GM19372 (cell line): ENCODE measurements around the gene MAP1LC3A.

Experiments used
- ATAC-seq: cut with Tn5 transposase; IDR thresholded peaks from one replicate; pipeline ENCODE4 v1.9.1; 2021; ENCODE audit warnings: mild to moderate bottlenecking, low read depth, moderate library complexity; ENCODE audit not compliant: unreplicated experiment

MAP1LC3A gene

DNA sequence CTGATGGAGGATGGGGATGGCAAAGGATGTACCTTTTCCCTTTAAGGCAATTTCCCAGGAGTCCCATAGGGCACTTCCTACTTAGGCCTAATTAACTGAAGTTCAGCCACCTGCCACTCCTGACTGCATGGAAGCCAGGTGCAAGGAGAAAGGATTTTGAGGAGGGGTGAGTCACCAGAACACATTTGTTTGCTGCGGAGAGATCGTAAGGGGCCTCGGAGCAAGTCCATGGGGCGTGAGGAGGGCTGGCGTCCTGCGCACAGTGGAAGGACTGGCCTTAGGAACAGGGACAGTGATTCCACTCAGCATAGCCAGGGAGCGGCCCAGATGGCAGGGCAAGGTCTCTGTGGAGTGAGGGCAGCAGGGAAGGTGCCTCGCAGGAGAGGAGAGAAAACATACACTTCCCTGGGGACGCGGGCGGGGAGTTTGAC lies 11.8 kb upstream of the MAP1LC3A start:
- ATAC-seq, result no peak

DNA sequence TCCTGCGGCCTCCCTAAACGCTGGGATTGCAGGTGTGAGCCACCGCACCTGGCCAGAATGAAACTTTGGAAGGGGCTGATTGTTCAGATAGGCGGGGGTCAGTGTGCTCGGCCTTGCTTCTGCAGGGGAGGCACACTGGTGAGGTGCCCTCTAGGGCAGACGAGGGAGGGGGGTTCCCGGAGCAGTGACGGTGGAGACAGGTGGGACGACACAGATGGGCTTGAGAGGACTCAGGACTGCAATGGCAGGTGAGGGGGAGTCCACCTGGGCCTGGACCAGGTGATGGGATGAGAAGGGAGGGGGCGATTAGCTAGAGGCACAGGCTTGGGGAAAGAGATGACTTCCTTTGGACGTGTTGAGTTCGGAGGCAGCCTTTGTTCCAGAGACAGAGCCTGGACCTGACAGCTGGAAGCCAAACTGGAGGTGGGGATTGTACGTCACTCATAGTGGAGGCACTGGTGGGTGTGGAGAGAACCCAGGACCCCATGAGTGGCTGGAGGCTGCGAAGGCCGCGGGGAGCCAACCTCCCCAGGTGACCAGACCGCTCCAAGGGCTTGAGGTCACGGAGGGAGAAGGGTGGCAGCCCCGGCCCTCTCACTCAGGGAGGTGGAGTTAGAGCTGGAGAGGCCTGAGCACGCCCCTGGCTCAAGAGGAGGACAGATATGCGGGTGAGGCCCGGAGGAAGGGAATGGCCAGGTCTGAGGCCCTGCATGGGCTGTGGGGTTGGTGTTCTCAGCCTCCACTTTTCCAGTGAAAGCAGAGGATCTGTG lies 10.5 kb upstream of the MAP1LC3A start:
- no peak for ATAC-seq

DNA sequence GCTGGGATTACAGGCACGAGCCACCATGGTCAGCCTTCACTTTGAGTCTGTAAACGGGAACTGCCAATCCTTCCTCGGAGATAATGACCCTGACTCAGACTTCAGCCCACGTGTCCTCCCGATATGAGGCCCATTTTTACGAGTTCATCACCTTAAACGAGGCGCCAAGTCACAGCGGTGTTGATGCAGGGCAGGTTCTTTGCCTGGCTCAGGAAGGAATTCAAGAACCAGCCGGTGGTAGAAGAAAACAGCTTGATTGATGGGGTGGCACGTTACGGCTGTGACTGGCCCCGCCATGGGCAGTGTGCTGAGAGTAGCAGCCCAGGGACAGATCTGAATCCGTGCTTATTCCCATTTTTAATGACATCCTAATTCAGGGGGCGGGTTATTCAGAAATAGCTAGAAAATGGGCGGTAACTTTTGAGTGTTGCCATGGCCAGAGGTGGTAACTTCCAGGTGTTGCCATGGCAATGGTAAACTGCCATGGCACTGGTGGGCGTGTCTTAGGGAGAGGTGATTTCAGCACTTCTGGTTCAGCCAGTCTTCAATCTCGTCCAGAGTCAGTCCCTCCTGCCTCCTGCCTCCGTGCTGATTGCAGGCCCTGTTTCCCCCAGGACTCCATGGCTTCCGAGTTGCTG lies 9.1 kb upstream of the MAP1LC3A start:
- ATAC-seq, result no peak

DNA sequence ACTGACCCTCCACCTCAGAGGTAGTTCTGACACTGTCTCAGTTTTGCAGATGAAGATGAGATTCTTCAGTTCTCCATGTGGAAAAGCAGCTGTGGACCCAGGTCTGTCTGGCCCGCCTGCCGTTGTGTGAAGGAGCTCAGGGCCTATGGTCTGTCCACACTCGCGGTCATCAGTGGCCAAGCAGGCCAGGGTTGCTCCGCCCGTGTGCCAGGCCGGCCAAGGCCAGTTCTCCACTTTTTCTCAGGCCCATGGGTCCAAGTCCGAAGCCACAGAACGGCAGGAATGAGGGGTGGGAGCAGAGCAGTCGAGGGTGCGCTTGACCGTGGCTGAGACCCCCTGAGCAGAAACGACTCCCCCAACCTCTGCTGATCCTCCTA lies 8.6 kb upstream of the MAP1LC3A start:
- ATAC-seq, result no peak

DNA sequence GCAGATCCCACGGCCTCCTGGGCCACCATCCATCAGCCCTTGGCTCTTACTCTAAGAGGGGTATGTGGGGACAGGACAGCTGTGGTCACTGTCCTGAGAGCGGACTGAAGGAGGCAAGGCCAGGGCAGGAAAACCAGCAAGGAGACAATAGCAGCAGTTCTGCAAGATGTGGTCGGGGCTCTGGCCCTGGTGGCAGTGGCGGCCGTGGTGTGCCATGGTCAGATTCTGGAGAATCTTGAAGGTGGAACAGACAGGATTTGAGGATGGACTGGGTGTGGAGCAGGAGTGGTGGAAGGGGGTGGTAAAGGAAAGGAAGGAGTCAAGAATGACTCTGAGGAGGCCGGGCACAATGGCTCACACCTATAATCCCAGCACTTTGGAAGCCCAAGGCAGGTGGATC lies 5.9 kb upstream of the MAP1LC3A start:
- ATAC-seq, result no peak

DNA sequence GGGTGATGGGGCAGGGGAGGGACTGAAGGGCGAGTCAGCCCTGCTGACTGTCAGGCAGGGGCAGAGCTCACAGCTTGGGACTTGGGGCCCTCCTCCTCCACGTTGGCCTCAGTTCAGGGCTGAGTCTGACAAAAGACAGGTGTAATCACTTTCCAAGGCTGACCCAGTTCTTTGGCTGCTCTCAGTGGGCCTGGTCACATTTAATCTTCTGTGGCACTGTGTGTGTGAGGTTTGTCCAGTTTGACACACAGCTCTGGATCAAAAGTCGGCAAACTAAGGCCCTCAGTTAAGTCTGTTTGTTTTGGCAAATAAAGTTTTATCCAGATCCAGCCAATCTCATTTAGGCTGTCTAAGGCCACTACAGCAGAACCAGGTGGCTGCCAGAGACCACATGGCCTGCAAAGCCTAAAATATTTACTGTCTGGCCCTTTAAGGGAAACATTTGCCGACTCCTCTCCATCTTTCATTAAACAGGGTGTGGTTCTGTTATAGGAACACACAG lies 5.1 kb upstream of the MAP1LC3A start:
- ATAC-seq, result no peak

DNA sequence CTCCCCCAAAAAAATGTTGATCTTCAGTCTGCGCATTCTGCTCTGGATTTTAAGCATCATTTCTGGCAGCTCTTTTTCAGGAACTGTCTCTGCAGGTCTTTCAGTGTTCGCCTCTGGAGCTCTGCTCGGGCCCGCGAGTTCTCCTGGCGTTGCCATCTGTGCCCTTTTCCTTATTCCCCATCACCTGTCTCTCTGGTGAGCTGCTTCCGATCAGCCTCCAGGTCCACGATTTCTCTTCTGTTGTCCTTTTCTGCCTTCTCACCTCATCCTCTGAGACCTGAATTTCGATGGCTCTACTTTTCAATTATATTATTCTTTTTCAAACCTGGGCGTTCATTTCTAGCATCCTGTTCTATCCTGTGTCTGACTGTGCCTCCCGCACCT lies 590 bp upstream of the MAP1LC3A start:
- ATAC-seq, result no peak

DNA sequence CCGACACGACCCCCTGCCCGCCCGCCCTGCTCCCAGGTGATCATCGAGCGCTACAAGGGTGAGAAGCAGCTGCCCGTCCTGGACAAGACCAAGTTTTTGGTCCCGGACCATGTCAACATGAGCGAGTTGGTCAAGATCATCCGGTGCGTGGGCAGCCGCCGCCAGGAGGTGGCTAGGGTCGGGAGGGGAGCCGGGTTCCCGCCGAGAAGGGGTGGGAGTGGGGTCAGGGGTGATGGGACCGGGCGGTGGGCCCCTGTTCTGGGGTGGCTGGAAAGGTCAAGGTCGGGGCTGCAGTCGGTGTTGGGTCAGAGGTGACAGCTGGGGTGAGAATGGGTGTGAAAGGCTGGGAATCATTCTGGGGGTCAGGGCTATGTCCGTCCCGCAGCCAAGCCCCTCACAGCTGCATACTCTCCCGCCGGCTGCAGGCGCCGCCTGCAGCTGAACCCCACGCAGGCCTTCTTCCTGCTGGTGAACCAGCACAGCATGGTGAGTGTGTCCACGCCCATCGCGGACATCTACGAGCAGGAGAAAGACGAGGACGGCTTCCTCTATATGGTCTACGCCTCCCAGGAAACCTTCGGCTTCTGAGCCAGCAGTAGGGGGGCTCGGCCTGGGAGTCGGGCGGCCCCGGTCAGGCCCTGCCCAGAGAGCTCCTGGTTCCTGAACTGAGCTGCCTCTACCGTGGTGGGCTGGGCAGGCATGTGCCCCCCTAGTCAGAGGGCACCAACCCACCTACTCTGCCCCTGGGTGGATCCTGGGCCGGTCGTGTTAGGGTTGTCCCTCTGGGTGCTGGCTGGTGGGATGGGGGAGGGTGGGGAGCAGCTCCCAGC lies 1.0 kb downstream of the MAP1LC3A start:
- ATAC-seq, result no peak

DNA sequence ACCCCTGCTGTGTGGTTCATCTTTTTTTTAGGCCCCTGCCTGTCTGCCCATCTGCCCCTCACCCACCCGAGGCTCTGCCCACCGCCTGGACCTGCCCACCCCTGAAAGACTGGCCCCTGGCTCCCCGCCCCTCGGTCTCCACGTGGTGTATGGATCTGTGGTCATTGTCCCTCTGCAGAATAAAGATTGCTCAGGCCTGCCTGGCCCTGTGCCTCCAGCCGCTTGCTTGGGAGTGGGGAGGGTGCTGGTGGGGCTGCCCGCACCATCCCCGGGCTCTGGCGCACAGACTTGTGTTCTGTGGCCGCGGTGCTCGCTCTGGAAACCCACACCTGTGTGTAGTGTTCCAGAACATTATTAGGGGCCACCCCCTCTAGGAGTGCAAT lies 1.6 kb downstream of the MAP1LC3A start:
- no peak for ATAC-seq

DNA sequence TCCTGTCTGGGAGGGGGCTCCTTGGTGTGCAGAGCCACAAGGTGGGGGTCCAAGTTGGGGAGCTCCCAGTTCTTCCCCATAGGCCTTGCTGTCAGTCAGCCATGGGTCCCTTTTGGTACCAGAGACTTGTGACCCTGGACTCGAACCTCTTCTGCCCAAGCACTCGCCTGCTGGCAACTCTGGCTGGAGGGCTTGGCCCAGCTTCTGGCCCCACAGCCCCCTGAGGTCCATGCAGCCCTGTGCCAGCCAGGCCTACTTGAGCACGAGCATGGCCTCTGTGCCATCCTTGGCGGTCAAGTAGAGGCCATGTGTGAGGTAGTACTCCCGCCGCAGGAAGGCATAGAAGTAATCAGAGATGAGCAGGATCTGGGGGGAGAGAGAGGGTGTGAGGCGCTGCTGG lies 2.1 kb downstream of the MAP1LC3A start:
- ATAC-seq, result no peak

DNA sequence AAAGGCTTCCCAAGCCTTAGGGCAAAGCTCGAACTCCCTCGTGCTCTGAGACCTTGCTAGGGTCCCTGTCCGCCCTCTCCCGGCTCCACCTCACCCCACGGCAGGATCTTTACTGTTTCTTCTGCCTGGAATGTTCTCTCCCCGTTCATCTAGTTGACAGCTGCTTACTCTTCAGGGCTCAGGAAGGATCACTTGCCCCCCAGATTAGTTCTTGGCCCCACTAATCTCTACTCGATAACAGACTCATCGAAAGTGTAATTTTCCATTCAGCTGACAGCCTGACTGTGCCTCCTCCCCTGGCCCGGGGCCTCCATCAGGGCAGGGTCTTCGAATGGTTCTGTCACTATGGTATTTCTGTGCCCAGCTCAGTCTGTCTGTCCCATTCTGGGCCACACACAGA lies 3.1 kb downstream of the MAP1LC3A start:
- no peak for ATAC-seq

DNA sequence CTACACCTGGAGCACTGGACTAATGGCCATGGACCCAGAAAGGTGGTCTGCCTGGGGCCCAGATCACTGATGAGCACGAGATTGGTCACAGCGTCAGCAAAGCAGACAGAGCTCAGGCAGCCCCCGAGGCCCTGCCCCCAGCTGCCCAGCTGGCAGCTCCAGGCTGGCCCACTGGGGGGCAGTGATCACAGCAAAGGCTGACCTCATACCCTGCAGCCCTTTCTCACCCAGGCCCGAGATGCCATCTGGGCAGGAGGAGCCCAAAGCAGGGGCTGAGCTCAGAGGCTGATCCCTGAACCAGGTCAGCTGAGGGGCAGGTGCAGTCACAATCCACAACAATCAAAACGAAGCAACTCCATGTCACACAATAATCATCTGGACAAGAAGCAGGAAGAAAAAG lies 4.1 kb downstream of the MAP1LC3A start:
- ATAC-seq, result no peak

DNA sequence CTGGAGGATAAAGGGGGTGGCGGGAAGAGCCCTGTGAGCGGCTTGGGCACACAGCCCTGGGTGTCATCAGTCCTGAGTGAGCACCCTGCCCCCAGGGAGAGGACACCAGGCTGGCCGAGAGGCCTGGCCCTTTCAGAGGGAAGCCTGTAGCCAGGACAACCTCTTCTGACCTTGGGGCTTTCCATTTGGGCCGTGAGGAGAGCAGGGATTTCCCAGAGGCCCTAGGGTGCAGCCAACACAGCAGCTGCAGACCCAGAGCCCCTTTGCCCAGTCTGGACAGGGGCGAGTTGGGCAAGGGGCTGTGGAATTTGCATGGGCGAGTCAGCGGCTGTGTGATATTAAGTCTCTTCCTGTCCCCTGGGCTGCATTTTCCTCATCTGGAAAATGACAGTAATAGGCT lies 6.3 kb downstream of the MAP1LC3A start:
- no peak for ATAC-seq

DNA sequence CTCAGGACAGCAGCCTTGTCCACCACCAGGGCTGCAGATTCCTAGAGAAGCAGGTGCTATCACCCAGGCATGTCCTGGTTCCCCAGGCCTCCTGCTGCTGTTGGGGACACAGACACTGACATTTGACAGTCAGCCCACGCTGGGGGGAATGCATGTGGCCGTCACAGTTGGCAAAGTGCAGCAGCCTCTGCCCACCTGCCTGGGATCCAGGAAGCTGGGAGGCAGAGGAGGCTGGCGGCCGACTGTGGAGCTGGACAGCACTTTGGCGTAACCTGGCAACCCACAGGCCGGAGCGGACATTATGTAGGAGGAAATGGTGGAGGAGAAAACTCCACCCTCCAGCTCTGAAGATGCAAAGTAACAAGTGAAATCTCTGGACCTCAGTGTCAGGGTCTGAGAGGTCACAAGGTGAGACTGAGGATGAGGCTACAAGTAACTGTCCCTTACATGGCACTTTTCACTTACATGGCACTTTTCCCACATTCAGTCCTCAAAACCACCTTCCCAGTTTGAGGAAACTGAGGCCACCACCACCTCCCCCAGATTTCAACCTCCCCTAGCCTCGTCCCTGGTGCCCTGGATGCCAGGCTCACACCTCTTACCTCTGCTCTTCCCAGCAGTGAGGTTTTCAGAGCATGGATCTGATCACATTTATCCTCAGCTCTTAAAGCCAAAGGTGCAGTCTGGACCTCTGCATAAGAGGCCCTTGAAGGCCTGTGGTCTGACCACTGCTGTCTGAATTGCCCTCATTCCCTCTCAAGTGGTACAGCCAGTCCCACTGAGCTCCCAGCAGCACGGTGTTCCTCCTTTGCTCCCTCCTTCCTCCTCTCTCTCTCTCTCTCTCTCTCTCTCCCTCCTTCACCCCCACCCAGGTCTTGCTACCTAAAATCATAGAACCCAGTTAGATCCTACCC lies 8.7 kb downstream of the MAP1LC3A start:
- no peak for ATAC-seq

DNA sequence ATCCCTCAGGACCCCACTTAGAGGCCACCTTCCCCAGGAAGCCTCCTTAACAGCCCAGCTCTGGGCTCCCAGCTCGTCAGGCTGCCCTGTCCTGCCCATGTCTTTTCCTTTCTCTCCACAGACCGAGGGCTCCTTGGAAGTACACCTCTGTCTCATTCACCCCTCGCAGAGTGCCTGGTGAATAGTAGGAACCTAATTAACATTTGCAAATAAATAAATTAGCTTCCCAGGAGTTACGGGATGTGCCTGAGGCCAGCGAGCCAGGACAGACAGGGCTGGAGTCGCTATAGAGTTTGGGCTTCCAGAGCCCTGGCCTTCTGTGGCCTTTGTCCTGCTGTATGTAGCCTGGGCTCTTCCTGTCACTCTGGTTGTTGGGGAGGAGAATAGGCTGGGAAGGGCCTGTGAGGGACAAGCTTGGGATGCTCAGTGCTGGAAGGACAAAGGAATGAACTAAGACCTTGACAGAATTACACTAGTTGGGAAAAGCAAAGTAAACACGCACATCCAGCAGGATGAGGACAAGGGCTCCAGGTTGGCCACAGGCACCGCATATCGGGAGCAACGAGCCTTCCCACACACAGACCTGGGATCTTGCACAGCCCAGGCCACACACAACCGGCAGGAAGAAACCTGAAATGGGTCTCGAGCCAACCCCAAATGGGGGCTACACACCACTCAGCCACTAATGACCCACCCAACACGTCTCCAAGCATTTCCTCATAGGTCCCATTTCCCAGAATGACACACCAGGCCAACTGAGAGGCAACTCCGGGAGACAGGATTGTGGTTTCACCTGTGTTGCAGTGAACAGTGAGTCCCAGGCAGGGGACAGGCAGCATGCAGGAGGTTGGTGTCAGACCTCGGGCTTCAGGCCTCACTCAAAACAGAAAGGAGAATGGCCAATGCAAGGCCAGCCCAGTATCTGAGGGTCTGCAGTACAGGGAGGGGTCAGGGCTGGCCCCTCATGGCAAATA lies 9.7 kb downstream of the MAP1LC3A start:
- ATAC-seq, result no peak

DNA sequence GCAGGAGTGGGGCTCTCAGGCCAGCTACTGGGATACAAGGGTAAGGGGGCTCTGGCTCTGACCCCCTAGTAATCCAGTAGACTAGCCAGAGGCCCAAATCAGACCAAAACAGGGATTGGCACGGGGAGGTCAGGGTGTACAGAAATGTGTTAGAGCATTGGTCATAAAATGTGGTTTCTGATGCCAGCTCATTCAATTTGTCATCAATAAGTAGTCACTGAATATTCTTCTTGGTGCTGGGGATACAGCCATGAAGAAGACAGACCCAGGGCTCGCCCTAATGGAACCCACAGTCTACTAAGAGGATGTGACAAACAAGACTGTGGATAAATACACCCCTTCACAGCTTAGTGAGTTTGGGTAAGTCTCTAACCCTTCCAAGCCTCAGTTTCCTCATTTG lies 11.1 kb downstream of the MAP1LC3A start:
- no peak for ATAC-seq

DNA sequence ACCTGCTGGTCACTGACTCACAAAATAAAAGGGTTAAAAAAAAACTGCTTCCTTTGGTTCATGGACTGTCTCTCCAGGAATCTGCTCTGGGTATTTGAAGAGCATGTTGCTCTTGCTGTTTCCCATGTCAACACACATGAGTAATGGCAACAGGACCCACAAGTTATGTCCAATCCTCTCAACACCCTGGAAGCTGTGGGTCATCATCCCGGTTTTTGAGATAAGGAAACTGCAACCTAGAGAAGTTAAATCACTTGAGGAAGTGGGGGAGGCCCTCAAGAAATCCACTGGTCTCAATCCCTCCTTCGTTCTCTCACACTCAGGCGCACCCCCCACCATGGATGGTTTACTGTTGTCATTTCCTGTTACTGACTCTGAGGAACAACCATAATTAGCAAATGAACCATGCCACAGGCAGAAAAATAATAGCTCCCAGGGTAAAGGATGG lies 12.4 kb downstream of the MAP1LC3A start:
- ATAC-seq, result no peak

DNA sequence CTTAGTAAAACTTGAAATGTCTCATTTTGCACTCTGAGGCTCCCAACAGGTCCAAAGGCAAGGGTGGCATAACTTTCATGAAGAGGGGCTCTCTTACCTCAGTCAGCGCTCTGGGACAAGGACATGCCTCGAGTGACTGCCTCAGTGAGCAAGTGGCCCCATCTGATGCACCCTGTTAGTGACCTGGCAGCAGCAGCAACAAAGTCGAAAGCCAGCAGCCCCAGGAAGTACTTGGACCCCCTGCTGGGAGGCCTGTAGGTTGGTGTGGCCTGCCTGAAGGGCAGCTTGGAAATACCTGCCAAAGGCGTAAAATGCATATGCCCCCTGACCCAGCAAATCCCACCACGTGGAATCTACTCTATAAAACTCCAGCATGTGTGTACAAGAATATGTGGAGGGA lies 13.2 kb downstream of the MAP1LC3A start:
- ATAC-seq, result no peak
